Midbrain (tissue), 1 donor: ENCODE data around the gene EGFL8.
"Not testable (repeated sequence)": the region's sequence is repeated elsewhere in the genome, so short reads cannot be mapped to it uniquely, and the experiment has no call there.

Source experiments
- DNase-seq: peaks from one replicate; lab custom pipeline; 2025; lab: John Stamatoyannopoulos, UW

EGFL8 gene

DNA sequence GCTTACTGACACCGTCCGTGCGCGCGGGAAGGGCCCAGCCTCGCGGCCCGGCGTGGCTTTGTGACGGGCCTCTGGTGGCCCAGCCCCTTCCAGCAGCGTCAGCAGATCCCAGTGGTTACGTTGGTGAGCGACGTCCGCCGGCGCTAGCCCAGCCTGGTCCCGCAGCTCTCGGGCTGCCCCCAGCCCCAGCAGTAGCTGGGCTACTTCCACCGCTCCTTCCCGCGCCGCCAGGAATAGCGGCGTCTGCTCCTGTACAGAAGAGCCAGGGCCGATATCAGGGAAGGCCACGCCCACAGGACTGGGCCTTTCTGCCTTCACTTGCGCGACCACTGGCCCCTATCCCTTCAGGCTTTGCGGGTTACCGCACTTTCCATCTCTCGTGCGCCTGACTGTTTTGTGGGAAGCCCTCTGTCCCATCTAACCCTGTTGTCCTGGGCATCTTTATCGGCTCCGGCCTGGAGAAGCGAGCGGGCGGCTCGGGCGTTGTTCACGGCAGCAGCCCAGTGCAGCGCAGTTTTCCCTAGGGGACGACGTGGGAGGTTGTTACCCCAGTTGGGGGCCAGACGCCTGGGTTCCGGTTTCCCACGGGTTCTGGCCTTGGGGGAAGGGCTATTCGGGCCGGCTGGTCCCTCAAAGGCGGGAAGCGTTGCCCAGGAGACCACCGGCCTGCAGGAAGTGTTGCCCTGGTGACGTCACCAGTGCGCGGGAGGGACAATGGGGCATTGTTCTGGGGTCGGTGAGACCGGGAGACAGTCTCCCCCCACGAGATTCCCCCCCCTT, 31.7 kb downstream of the EGFL8 start:
- peak; percentile 92 for DNase-seq

DNA sequence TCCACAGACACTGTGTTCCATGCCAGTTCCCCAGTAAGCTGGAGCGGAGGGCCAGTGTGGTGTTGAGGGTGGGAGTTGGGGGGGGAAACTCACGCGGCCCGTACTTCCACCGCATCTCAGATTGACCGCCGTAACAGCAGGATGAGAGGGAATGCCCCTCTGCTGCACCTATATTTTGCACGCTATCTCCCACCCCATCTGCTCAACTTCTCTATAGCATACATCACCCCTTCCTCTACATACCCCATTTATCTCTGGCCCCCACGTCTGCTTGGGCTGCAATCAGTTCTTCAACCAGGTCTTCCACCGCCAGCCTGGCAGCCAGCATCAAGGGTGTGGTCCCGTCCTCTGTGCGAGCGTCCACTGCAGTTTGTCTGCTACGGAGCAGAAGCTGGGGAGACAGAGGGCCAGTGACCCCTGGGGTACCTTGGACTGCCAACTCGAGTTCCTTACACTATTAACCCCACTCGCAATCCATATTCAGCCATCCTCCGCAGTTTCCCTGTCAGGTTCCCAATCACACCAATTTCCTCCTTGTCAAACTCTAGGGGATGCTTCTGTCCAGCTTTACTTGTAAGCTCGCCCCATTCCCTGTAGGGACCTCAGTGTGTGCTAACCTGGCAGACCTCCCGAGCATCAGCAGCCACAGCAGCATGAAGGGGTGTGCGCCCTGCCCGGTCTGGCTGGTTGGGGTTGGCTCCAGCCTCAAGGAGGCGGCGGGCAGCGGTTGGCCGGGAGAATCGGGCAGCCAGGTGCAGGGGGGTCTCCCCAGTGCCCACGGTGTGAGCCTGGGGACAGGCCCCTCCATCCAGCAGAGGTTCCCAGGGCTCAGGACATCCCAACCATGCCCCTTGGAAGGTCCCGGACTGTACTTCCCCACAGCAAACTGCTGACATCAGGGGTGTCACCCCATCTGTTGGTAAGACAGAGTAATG, 32.6 kb downstream of the EGFL8 start:
- peak; percentile 43 for DNase-seq

DNA sequence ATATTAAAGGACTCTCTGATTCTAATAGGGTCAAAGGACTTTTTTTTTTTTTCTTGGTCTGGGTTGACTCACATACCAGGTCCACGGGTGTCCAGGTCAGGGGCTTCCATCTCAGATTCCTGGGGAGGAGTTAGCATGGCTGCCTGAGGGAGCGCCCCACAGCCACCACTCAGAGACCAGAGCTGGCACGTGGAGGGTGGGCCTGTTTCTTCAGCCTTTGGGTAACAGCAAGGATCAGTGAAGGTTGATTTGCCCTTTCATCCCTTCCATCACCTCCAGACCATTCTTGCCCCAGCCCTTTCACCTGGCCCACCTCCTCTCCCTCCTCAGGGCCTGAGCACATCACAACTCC, 33.9 kb downstream of the EGFL8 start:
- DNase-seq, result no peak

DNA sequence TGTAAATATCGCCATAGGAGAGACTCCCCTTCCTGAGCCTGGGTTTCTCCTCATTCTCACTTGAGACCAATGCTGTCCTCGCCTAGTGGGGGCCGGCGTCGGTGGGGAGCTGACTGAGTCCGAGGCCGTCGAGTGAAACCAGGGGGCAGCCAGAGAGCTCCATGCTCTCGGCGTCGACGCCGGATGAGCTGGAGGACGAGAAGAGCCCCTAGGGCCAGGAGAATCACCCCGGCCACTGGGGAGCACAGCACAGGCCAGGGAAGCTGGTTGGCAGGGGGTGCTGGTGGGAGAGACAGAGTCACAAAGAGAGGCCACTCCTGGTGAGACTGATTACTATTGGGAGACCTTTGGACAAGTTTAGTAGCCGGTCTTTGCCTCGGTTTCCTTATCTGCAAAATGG, 34.5 kb downstream of the EGFL8 start:
- no peak for DNase-seq

DNA sequence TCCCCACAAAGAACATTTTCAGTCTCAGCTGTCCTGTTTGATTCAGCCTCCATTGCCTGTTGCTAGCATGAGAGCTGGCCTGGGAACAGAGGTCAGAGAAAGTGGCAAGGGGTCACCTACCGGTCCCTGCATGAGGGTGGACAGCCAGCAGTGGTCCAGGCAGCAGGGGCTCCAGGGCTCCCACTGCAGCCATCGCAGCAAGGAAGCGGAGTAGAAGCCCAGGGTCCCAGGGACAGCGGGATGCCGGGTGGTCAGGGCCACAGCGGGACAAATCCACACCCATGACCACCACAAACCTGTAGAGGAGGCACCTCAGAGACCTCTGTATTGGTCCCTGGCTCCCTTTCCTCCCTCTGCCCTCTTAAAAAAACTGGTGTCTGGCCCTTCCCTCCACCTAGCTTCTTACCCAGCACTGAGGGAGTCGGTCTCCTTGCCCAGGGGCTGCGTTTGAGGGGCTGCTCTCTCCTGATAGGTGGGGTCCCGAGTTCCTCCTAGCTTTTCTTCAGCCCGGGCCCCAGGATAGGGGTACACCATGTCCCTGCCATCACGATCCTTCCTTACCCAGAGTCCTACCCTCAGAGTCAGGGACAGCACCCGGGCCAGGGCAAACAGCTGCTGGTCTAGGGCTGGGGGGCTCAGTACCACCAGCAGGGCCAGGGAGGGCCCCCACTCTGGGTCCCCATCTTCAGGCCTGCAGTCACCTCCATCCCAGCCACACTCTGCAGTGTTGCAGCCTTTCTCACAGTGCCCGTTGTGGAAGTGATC, 36.5 kb downstream of the EGFL8 start:
- DNase-seq, result no peak

DNA sequence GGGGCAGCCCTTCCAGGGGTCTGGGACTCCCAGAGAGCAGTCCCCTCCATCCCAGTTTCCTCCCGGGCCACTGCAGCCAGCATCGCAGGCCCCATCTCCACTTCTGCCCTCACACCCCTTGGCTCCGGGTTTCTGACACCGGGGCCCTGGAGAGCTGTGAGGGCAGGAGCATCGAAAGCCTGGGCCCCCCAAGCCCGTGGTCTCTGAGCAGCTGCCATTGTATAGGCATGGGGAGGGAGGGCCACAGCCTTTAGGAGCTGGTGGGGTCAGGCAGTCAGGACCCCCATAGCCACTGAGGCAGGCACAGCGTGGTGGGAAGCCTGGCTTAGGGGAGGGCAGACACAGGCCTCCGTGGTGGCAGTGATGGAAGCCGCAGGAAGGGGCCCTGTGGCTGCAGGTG, 37.8 kb downstream of the EGFL8 start:
- DNase-seq, result no peak

DNA sequence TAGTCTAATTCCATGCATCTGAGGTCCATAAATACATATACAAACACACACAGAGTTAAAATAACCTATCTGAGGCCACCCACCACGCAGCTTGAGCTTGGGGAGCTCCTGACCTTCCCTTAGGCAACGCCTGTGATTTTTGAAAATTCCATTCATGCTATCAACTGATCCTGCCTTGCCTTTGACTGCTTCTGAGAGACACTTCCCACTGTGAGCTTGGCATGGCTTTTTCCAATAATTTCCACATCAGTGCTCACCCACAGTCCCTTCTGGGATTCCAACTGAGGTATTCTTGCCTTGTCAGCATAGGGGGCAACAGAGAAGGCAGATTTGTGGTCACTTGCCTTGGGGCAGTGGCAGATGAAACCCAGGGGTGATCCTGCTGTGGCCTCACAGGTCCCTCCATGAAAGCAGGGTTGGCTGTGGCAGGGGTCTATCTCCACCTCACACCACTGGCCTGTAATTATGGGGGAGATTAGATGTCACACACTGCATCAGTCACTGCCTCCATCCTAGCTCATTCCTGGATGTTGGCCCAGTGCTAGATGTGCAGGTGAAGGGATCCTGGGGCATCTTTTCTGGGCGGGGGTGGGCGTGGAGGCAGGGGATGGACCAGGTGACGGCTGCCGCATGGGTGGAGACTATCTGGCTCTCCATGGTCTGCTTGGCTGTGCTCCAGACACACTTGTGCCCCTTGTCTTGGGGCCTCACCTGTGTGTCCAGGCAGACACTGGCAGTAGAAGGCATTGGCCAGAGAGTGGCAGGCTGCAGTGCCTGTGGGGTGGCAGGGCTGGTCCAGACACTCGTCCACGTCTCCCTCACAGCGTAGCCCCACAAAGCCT, 39.3 kb downstream of the EGFL8 start:
- DNase-seq, result no peak

DNA sequence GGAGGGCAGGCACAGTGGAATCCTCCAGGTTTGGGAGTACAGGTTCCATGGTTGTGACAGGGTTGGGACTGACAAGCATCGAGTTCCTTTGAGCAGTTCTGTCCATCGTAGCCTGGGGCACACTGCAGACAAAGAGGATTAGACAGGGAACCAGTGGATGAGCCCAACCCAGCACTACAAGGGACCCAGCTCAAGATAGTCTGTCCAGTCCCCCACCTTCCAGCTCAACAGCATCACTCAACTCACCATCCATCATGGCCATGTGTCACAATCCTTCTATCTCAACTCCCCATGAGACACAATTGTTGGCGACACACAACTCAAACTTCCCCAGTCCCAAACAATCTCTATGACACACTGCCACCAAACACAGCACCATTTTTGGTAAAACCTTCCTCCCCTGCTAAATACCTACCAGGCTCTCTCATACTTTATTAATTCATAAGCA, 39.9 kb downstream of the EGFL8 start:
- DNase-seq, result no peak

DNA sequence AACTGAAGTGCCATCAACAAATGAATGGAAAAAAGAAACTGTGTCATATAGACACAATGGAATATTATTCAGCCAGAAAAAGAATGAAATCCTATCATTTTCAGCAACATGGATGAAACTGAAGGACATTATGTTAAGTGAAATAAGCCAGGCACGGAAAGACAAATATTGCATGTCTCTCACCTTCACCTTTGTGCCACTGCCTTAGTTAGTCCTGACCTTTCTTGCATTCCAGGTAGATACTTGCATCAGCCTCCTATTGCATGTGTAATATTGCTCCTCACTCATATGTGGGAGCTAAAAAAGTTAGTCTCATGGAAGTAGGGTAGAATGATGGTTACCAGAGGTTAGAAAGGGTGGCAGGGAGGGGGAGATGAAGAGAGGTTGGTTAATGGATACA, 44.6 kb downstream of the EGFL8 start:
- DNase-seq, result no peak

DNA sequence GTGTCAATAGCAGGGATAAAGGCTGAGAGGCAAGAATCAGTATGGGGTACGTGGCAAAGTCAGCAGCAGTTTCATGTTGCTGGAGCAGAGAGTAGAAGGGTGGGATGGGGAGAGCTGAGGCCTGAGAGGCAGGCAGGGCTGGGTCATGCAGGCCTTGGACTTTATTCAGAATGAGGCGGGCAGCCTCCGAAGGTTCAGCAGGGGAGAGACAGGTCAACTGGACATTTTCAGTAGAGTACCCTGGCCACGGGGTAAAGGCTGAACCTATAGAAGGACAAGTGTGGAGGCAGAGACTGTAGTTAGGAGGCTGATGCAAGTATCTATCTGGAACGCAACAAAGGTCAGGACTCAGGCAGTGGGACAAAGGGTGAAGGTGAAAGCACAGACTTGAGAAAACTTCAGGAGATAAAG, 45.8 kb downstream of the EGFL8 start:
- DNase-seq, result no peak

DNA sequence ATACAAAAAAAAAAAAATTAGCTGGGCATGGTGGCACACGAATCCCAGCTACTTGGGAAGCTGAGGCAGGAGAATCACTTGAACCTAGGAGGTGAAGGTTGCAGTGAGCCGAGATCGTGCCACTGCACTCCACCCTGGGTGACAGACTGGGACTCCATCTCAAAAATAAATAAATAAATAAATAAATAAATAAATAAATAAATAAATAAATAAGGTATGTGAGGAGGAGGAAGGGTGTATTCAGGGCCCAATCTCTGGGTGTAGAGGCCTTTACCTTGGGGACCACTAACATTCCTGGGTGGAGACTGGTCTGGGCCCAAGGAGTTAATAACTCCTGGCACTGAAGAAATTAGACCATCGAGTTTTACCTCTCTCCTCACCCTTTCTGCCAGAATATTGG, 47.0 kb downstream of the EGFL8 start:
- not testable (repeated sequence) for DNase-seq

DNA sequence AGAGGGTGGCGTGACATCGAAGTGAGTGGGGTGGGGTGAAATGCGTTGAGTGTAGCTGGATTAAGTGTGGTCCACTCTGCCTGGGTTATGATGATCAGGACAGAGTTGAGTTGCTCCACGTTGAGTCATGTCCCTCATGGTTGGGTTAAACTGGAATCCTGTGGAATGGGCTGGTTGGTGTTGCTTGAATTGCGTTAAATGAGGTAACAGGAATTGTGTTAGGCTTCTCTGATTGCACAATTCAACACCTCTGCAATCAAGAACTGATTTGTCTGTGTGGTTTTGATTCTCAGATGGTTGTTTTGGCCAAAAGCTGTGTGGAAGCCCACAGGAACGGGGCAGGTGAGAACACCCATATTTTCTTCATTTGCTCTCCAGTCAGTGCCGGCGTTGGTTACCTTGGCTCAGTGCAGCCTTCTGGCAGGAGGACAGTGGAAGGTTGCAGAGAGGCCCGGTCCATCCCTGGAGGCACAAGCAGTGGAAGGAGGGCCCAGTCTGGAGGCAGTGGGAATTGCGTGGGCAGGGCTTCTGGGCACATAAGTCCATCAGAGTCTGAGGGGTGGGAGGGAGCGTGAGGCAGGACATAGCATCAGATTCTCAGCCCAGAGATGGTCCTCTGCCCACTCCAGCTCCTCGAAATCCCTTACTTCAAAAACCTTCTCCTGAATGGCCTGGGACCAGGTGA, 47.8 kb downstream of the EGFL8 start:
- DNase-seq, result no peak

DNA sequence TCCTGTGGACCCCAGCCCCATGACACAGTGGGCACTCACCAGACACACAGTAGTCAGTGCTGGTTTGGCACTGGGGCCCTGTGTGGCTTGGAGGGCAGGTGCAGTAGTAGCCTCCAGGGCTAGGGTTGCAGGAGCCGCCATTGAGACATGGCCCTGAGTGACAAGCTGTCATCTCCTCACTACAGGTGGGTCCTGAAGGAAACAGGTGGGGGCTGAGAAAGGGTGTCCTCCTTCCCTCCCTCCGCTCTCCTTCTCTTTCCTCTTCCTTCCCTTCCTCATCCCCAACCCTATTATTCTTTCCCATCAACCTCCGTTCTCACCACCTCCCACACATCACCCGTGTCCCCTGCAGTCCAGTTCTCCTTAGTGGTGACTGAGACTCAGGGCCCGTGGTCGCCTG, 49.3 kb downstream of the EGFL8 start:
- no peak for DNase-seq

DNA sequence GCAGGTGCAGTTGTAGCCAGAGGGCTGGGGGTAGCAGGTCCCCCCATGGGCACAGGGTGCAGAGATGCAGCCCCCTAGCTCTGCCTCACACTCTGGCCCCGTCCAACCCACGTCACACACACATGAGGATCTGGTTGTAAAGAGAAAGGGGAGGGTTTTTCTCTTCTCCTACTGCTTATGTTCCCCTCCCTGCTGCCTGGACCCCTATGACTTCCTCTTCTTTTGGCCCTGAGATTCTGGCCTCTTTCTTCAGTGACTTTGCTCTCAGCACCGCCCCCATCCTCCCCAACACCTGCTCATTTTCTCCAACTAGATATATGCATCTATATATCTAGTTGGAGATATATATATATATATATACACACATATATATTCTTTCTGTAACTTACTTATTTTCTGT, 49.7 kb downstream of the EGFL8 start:
- no peak for DNase-seq

DNA sequence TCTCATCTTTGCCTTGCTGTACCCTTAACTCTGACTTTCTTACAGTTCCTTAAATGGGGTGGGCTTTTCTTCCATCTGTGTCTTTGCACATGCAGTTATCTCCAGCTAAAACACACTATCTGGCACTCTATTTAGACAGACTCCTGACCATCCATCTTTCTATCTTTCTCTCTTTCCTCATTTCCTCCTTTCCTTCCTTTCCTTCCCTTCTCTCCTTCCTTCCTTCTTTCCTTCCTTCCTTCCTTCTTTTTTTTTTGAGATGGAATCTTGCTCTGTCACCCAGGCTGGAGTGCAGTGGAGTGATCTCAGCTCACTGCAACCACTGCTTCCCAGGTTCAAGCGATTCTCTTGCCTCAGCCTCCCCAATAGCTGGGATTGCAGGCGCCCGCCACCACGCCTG, 51.2 kb downstream of the EGFL8 start:
- DNase-seq, result no peak

DNA sequence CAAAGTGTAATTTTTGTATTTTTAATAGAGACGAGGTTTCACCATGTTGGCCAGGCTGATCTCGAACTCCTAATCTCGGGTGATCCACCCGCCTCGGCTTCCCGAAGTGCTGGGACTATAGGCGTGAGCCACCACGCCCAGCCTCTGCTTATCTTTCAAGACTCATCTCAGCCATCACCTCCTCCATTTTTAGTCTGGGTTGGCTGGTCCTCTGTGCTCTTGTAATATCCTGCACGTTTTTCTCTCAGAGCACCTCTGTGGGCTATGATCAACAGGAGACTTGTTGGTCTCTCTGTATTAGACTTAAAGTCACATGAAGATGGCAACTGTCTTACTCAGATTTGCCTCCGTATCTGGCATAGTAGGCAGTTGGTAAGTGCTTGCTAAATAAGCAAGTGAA, 51.9 kb downstream of the EGFL8 start:
- no peak for DNase-seq

DNA sequence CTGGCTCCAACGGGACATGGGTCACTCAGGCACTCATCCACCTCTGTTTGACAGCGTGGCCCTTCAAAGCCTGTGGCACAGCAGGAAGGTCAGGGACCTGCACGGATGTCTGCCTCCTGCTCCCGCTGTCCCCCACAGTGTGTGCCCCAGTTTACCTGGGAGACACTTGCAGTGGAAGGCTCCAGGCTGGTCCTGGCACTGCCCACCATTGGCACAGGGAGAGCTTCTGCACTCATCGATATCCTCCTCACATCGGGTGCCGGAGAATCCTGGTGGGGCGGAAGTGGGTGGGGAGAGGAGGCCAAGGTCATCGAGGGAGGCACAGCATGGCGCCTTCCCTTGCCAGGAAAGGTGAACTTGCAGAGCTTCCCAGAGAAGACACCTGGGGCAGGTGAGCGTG, 52.6 kb downstream of the EGFL8 start:
- no peak for DNase-seq
